ENCODE measurements around the gene PRKCA. TPM values are rescaled to one million over a fixed set of nuclear protein-coding genes. Genes with fewer than 3 reads are reported as not detected.

Gene PRKCA
- total RNA-seq, 6 experiments from 2014 or later: 81.2 to 106 (median 92.9) TPM

- peaks cover 15% of the 10 kb centered on the region for H3K36me3 Mint-ChIP-seq (ENCODE audit: low read depth)
These were observed 277.1 kb downstream of the PRKCA start for GRCh38 chr17:66579556-66579955.

GRCh38 chr17:66580184-66580955 is 278.0 kb downstream of the PRKCA start:
- Mint-ChIP-seq H3K27ac (peak overlapping the region; percentile 84), H3K27me3 (ENCODE audit: insufficient read depth) (peaks cover 9% of the 10 kb centered on the region), H3K36me3 (ENCODE audit: low read depth) (peaks cover 18% of the 10 kb centered on the region), H3K4me3 (peak overlapping the region; percentile 60), H3K4me1 (ENCODE audit: low read depth) (peaks cover 55% of the 10 kb centered on the region), H3K9me3 (peaks cover 3% of the 10 kb centered on the region; the same call in 1 of the 2 replicates)
- TF ChIP-seq, protein P1, sequence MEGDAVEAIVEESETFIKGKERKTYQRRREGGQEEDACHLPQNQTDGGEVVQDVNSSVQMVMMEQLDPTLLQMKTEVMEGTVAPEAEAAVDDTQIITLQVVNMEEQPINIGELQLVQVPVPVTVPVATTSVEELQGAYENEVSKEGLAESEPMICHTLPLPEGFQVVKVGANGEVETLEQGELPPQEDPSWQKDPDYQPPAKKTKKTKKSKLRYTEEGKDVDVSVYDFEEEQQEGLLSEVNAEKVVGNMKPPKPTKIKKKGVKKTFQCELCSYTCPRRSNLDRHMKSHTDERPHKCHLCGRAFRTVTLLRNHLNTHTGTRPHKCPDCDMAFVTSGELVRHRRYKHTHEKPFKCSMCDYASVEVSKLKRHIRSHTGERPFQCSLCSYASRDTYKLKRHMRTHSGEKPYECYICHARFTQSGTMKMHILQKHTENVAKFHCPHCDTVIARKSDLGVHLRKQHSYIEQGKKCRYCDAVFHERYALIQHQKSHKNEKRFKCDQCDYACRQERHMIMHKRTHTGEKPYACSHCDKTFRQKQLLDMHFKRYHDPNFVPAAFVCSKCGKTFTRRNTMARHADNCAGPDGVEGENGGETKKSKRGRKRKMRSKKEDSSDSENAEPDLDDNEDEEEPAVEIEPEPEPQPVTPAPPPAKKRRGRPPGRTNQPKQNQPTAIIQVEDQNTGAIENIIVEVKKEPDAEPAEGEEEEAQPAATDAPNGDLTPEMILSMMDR (IDR thresholded peaks at IDR 0.05): no peak
- DNase-seq: peak; percentile 52

More at GRCh38 chr17:66579556-66579955, 277.1 kb downstream of the PRKCA start:
- TF ChIP-seq, protein P1 (IDR thresholded peaks at IDR 0.05): no peak
- Mint-ChIP-seq H3K27ac (peak overlapping the region; percentile 84), H3K27me3 (ENCODE audit: insufficient read depth) (peaks cover 9% of the 10 kb centered on the region), H3K4me1 (ENCODE audit: low read depth) (peaks cover 55% of the 10 kb centered on the region), H3K9me3 (peaks cover 3% of the 10 kb centered on the region; the same call in 1 of the 2 replicates), H3K4me3 (peak overlapping the region; percentile 19)
- DNase-seq: no peak

DNA sequence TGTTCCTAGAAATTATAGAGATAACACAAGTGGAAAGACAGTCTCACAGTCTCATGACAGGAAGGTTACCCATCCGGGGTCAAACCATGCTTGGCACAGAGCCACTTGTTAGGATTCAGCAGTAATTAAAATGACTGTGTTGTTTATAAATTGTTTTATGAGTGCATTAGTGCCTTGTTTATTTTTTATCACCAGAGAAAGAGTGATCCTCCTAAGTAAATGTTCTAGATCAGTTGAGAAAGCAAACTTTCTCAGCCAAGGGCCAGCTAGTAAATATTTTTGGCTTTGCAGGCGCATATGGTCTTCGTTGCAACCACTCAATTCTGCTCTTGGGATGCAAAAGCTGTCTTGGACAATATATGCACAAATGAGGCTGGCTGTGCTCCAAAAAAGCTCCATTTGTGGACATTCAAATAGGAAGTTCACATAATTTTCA is 278.6 kb downstream of the PRKCA start:
- peak overlapping the region; percentile 60 for H3K4me3 Mint-ChIP-seq
- peaks cover 9% of the 10 kb centered on the region for H3K27me3 Mint-ChIP-seq (ENCODE audit: insufficient read depth)
- DNase-seq: peak; percentile 37
- TF ChIP-seq, protein P1 (IDR thresholded peaks at IDR 0.05): no peak
- H3K4me1 Mint-ChIP-seq (ENCODE audit: low read depth): peaks cover 55% of the 10 kb centered on the region
- H3K36me3 Mint-ChIP-seq (ENCODE audit: low read depth): peaks cover 18% of the 10 kb centered on the region
- peak overlapping the region; percentile 84 for H3K27ac Mint-ChIP-seq
- peaks cover 3% of the 10 kb centered on the region; the same call in 1 of the 2 replicates for H3K9me3 Mint-ChIP-seq

DNA sequence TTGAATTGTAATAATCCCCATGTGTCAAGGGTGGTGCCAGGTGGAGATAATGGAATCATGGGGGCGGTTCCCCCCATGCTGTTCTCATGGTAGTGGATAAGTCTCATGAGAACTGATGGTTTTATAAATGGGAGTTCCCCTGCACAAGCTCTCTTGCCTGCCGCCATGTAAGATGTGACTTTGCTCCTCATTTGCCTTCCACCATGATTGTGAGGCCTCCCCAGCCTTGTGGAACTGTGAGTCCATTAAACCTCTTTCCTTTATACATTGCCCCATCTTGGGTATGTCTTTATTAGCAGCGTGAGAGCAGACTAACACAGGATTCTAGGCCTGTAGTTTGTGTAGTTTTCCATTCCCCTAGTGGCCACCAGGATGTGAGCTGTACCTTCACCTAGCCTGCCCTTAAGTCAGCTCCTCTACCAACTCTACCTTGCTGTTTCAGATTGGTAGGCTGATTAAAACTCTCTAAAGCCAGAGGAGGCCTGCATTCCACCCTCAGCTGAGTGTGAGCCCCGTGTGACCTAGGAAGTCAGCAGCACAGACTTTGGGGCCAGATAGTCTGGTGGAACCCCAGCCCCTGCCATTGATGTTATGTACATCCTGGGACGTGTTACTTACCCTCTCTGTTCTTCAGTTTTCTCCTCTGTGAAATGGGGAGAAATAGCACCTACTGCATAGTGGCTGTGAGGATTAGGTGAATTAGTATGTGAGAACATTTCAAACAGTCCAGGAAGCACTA is 280.1 kb downstream of the PRKCA start:
- H3K27me3 Mint-ChIP-seq (ENCODE audit: insufficient read depth): peaks cover 9% of the 10 kb centered on the region
- H3K9me3 Mint-ChIP-seq: peaks cover 3% of the 10 kb centered on the region; the same call in 1 of the 2 replicates
- peaks cover 55% of the 10 kb centered on the region for H3K4me1 Mint-ChIP-seq (ENCODE audit: low read depth)
- peaks cover 18% of the 10 kb centered on the region for H3K36me3 Mint-ChIP-seq (ENCODE audit: low read depth)
- DNase-seq: no peak
- TF ChIP-seq, protein P1 (IDR thresholded peaks at IDR 0.05): peak; percentile 12; the same call in 1 of the 2 replicates
- H3K4me3 Mint-ChIP-seq: 0 out of 2 replicates have a peak overlapping the region, but pooled peaks have one; percentile 22
- peak overlapping the region; percentile 56; the same call in 1 of the 2 replicates for H3K27ac Mint-ChIP-seq

GRCh38 chr17:66583112-66583748 is 280.8 kb downstream of the PRKCA start:
- Mint-ChIP-seq H3K36me3 (ENCODE audit: low read depth) (peaks cover 14% of the 10 kb centered on the region), H3K27ac (no peak overlapping the region), H3K27me3 (ENCODE audit: insufficient read depth) (peaks cover 7% of the 10 kb centered on the region), H3K9me3 (peaks cover 3% of the 10 kb centered on the region; the same call in 1 of the 2 replicates), H3K4me1 (ENCODE audit: low read depth) (peaks cover 55% of the 10 kb centered on the region), H3K4me3 (no peak overlapping the region)
- TF ChIP-seq, protein P1 (IDR thresholded peaks at IDR 0.05): no peak
- DNase-seq: no peak

Measured in HFFc6 (cell line).